Epithelial cell of esophagus (primary cell): ENCODE measurements around the gene ZMAT5.

Experiments
- DNase-seq: peaks from one replicate; pipeline ENCODE4 v3.0.0; 2010; ENCODE audit warnings: low read depth
- H3K4me3 ChIP-seq: 2 replicates; pipeline ENCODE4 v1.5.1; 2011; ENCODE audit warnings: mild to moderate bottlenecking, low read length, control low read depth
- TF ChIP-seq, protein P1 (sequence below): IDR thresholded peaks from 2 replicates; pipeline ENCODE4 v1.5.1; 2011; ENCODE audit warnings: low read depth, mild to moderate bottlenecking, low read length, control low read depth, inconsistent platforms; ENCODE audit not compliant: insufficient read depth; ENCODE audit errors: missing control alignments

The ZMAT5 gene

GRCh38 chr22:29718949-29719898, 47.6 kb downstream of the ZMAT5 start:
- no peak for DNase-seq
- H3K4me3 ChIP-seq = no peak overlapping the region
- TF ChIP-seq, protein P1, sequence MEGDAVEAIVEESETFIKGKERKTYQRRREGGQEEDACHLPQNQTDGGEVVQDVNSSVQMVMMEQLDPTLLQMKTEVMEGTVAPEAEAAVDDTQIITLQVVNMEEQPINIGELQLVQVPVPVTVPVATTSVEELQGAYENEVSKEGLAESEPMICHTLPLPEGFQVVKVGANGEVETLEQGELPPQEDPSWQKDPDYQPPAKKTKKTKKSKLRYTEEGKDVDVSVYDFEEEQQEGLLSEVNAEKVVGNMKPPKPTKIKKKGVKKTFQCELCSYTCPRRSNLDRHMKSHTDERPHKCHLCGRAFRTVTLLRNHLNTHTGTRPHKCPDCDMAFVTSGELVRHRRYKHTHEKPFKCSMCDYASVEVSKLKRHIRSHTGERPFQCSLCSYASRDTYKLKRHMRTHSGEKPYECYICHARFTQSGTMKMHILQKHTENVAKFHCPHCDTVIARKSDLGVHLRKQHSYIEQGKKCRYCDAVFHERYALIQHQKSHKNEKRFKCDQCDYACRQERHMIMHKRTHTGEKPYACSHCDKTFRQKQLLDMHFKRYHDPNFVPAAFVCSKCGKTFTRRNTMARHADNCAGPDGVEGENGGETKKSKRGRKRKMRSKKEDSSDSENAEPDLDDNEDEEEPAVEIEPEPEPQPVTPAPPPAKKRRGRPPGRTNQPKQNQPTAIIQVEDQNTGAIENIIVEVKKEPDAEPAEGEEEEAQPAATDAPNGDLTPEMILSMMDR = no peak

DNA sequence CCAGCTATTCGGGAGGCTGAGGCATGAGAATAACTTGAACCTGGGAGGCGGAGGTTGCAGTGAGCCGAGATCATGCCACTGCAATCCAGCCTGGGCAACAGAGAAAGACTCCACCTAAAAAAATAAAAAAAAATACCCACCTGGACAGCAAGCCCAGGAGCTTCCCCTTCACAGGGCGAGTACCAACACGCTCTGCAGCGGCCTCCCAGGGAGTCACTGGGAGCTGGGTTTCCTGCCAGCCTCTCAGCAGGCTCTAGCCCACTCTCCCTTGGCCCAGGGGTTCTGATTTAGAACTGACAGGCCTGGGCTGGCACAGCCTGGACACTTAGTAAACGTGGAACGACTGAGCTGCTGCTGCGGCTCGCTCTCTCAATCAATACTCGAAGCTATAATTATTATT, 49.0 kb downstream of the ZMAT5 start:
- DNase-seq = peak; percentile 86
- TF ChIP-seq, protein P1 = no peak
- no peak overlapping the region for H3K4me3 ChIP-seq

DNA sequence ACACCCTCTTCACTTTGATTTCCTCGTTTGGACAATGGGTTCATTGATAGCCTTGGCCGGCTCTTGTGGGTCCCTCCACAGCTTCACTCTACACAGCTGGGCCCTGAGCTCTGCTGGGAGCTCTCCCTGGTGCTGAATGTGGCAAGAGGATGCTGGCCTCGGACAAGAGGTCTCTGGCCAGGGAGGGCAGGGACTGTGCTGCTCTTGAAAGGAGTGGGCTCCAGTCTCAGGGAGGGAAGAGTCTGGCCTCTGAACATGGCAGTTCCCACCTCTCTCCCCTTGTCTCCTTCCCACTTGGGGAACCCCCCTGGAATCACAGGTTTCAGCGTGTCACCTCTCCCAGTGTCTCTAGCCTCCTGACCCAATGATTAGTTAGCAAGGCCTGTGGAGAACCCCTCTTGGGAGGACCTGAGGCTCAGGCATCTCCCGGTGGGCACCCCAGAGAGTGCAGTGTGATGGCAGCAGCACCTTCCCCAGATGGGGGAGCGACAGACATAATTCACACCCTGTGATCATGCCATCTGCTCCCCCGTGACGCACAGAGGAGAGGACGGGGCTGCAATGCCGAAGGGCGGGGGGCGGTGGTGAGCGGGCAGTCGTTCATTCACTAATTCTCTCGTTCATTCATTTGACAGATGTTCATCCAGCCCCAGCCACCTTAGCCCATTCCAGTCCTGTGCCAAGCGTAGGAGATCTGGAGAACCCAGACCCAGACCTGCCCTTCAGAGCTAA, 49.8 kb downstream of the ZMAT5 start:
- TF ChIP-seq, protein P1 = no peak
- peak; percentile 76 for DNase-seq
- H3K4me3 ChIP-seq = no peak overlapping the region

- H3K4me3 ChIP-seq = no peak overlapping the region
- no peak for DNase-seq
- TF ChIP-seq, protein P1 = no peak
Observed at GRCh38 chr22:29715705-29716104, 51.1 kb downstream of the ZMAT5 start.

GRCh38 chr22:29715240-29715639, 51.6 kb downstream of the ZMAT5 start:
- H3K4me3 ChIP-seq = no peak overlapping the region
- TF ChIP-seq, protein P1 = no peak
- DNase-seq = no peak

GRCh38 chr22:29713156-29713727, 53.6 kb downstream of the ZMAT5 start:
- H3K4me3 ChIP-seq = no peak overlapping the region
- TF ChIP-seq, protein P1 = no peak
- DNase-seq = no peak
